Measurements from ENCODE around the gene SSR3.
A peak's percentile ranks its signal among the peaks of the same experiment; 100 is the strongest.

The SSR3 gene

GRCh38 chr3:156559321-156559720 is 4.4 kb upstream of the SSR3 start:
- no peaks in the 10 kb centered on the region for H3K9me3 ChIP-seq
- in situ Hi-C loops (cut with MboI; ENCODE audit: low sequenced_read_pairs) = no loop called here

GRCh38 chr3:156558389-156558788 is 3.5 kb upstream of the SSR3 start:
- in situ Hi-C loops (cut with MboI; ENCODE audit: low sequenced_read_pairs) = no loop called here
- no peak for DNase-seq (ENCODE audit: low spot score in 2 of 2)

More at GRCh38 chr3:156559321-156559720, 4.4 kb upstream of the SSR3 start:
- no peak overlapping the region for H3K4me3 ChIP-seq
- H3K4me1 ChIP-seq = peaks cover 10% of the 10 kb centered on the region
- H3K36me3 ChIP-seq (replicated peaks) = no peaks in the 10 kb centered on the region
- no peak for DNase-seq (ENCODE audit: low spot score in 2 of 2)
- no peaks in the 10 kb centered on the region for H3K27me3 ChIP-seq (ENCODE audit: low read depth)

GRCh38 chr3:156554515-156554841 is 439 bp downstream of the SSR3 start:
- in situ Hi-C loops (cut with MboI; ENCODE audit: low sequenced_read_pairs) = no loop called here

More at GRCh38 chr3:156558389-156558788, 3.5 kb upstream of the SSR3 start:
- Histone ChIP-seq H3K9me3 (no peaks in the 10 kb centered on the region), H3K36me3 (replicated peaks) (no peaks in the 10 kb centered on the region), H3K27me3 (ENCODE audit: low read depth) (no peaks in the 10 kb centered on the region), H3K4me3 (no peak overlapping the region), H3K4me1 (peaks cover 13% of the 10 kb centered on the region)

GRCh38 chr3:156553705-156554356 is 1.1 kb downstream of the SSR3 start:
- in situ Hi-C loops (cut with MboI; ENCODE audit: low sequenced_read_pairs) = no loop called here
- peaks cover 13% of the 10 kb centered on the region for H3K4me1 ChIP-seq
- peaks cover 38% of the 10 kb centered on the region for H3K36me3 ChIP-seq (replicated peaks)
- H3K27me3 ChIP-seq (ENCODE audit: low read depth) = no peaks in the 10 kb centered on the region
- no peaks in the 10 kb centered on the region for H3K9me3 ChIP-seq
- DNase-seq (ENCODE audit: low spot score in 2 of 2) = peak; percentile 18 to 21
- peak overlapping the region; percentile 91 for H3K4me3 ChIP-seq

More at GRCh38 chr3:156554515-156554841, 439 bp downstream of the SSR3 start:
- H3K9me3 ChIP-seq = no peaks in the 10 kb centered on the region
- H3K4me1 ChIP-seq = peaks cover 13% of the 10 kb centered on the region
- DNase-seq (ENCODE audit: low spot score in 2 of 2) = no peak
- peaks cover 32% of the 10 kb centered on the region for H3K36me3 ChIP-seq (replicated peaks)
- H3K27me3 ChIP-seq (ENCODE audit: low read depth) = no peaks in the 10 kb centered on the region
- peak overlapping the region; percentile 91 for H3K4me3 ChIP-seq

- in situ Hi-C loops (cut with MboI; ENCODE audit: low sequenced_read_pairs) = no loop called here
- DNase-seq (ENCODE audit: low spot score in 2 of 2) = no peak
- Histone ChIP-seq H3K9me3 (no peaks in the 10 kb centered on the region), H3K27me3 (ENCODE audit: low read depth) (no peaks in the 10 kb centered on the region), H3K4me3 (peak overlapping the region; percentile 91), H3K36me3 (replicated peaks) (peaks cover 46% of the 10 kb centered on the region), H3K4me1 (peaks cover 13% of the 10 kb centered on the region)
Measured at GRCh38 chr3:156552973-156553372, 1.9 kb downstream of the SSR3 start.

GRCh38 chr3:156551746-156552145 is 3.2 kb downstream of the SSR3 start:
- in situ Hi-C loops (cut with MboI; ENCODE audit: low sequenced_read_pairs) = no loop called here
- Histone ChIP-seq H3K27me3 (ENCODE audit: low read depth) (no peaks in the 10 kb centered on the region), H3K4me3 (no peak overlapping the region), H3K36me3 (replicated peaks) (peaks cover 58% of the 10 kb centered on the region), H3K9me3 (no peaks in the 10 kb centered on the region), H3K4me1 (peaks cover 11% of the 10 kb centered on the region)
- no peak for DNase-seq (ENCODE audit: low spot score in 2 of 2)

- in situ Hi-C loops (cut with MboI; ENCODE audit: low sequenced_read_pairs) = no loop called here
- DNase-seq (ENCODE audit: low spot score in 2 of 2) = no peak
- peaks cover 63% of the 10 kb centered on the region for H3K36me3 ChIP-seq (replicated peaks)
- peaks cover 11% of the 10 kb centered on the region for H3K4me1 ChIP-seq
- H3K27me3 ChIP-seq (ENCODE audit: low read depth) = no peaks in the 10 kb centered on the region
- no peaks in the 10 kb centered on the region for H3K9me3 ChIP-seq
- no peak overlapping the region for H3K4me3 ChIP-seq
Measured at GRCh38 chr3:156551261-156551660, 3.7 kb downstream of the SSR3 start.

- Histone ChIP-seq H3K4me1 (peaks cover 11% of the 10 kb centered on the region), H3K4me3 (no peak overlapping the region), H3K27me3 (ENCODE audit: low read depth) (no peaks in the 10 kb centered on the region), H3K36me3 (replicated peaks) (peaks cover 84% of the 10 kb centered on the region), H3K9me3 (no peaks in the 10 kb centered on the region)
- DNase-seq (ENCODE audit: low spot score in 2 of 2) = no peak
- in situ Hi-C loops (cut with MboI; ENCODE audit: low sequenced_read_pairs) = loop anchor here (25.0 kb wide), 1 partner anchor 538 kb away; no protein-coding TSS in a partner anchor
Measured at GRCh38 chr3:156548902-156549301, 6.0 kb downstream of the SSR3 start.

- Histone ChIP-seq H3K4me3 (no peak overlapping the region), H3K27me3 (ENCODE audit: low read depth) (no peaks in the 10 kb centered on the region), H3K9me3 (no peaks in the 10 kb centered on the region), H3K4me1 (peaks cover 10% of the 10 kb centered on the region), H3K36me3 (replicated peaks) (peaks cover 90% of the 10 kb centered on the region)
- no peak for DNase-seq (ENCODE audit: low spot score in 2 of 2)
- in situ Hi-C loops (cut with MboI; ENCODE audit: low sequenced_read_pairs) = loop anchor here (25.0 kb wide), 1 partner anchor 539 kb away; no protein-coding TSS in a partner anchor
Measured at GRCh38 chr3:156548041-156548687, 6.8 kb downstream of the SSR3 start.

GRCh38 chr3:156547637-156548036 is 7.3 kb downstream of the SSR3 start:
- Histone ChIP-seq H3K36me3 (replicated peaks) (peaks cover 92% of the 10 kb centered on the region), H3K4me1 (peaks cover 7% of the 10 kb centered on the region; the same call in 1 of the 2 replicates), H3K9me3 (no peaks in the 10 kb centered on the region), H3K27me3 (ENCODE audit: low read depth) (no peaks in the 10 kb centered on the region), H3K4me3 (no peak overlapping the region)
- DNase-seq (ENCODE audit: low spot score in 2 of 2) = no peak
- in situ Hi-C loops (cut with MboI; ENCODE audit: low sequenced_read_pairs) = loop anchor here (25.0 kb wide), 1 partner anchor 540 kb away; no protein-coding TSS in a partner anchor

GRCh38 chr3:156543043-156543555 is 11.8 kb downstream of the SSR3 start:
- DNase-seq (ENCODE audit: low spot score in 2 of 2) = no peak
- no peaks in the 10 kb centered on the region for H3K27me3 ChIP-seq (ENCODE audit: low read depth)
- H3K36me3 ChIP-seq (replicated peaks) = peaks cover 77% of the 10 kb centered on the region
- H3K4me1 ChIP-seq = peaks cover 4% of the 10 kb centered on the region; the same call in 1 of the 2 replicates
- H3K4me3 ChIP-seq = no peak overlapping the region
- in situ Hi-C loops (cut with MboI; ENCODE audit: low sequenced_read_pairs) = loop anchor here (25.0 kb wide), 1 partner anchor 544 kb away; no protein-coding TSS in a partner anchor
- no peaks in the 10 kb centered on the region for H3K9me3 ChIP-seq

- Histone ChIP-seq H3K4me3 (no peak overlapping the region), H3K4me1 (peaks cover 4% of the 10 kb centered on the region; the same call in 1 of the 2 replicates), H3K27me3 (ENCODE audit: low read depth) (no peaks in the 10 kb centered on the region), H3K36me3 (replicated peaks) (peaks cover 69% of the 10 kb centered on the region), H3K9me3 (no peaks in the 10 kb centered on the region)
- in situ Hi-C loops (cut with MboI; ENCODE audit: low sequenced_read_pairs) = loop anchor here (25.0 kb wide), 1 partner anchor 545 kb away; no protein-coding TSS in a partner anchor
- DNase-seq (ENCODE audit: low spot score in 2 of 2) = no peak
Measured at GRCh38 chr3:156542101-156543042, 12.5 kb downstream of the SSR3 start.

GRCh38 chr3:156539802-156540201 is 15.1 kb downstream of the SSR3 start:
- in situ Hi-C loops (cut with MboI; ENCODE audit: low sequenced_read_pairs) = loop anchor here (25.0 kb wide), 1 partner anchor 547 kb away; no protein-coding TSS in a partner anchor
- H3K4me3 ChIP-seq = no peak overlapping the region
- H3K36me3 ChIP-seq (replicated peaks) = peaks cover 45% of the 10 kb centered on the region
- no peaks in the 10 kb centered on the region for H3K27me3 ChIP-seq (ENCODE audit: low read depth)
- peaks cover 4% of the 10 kb centered on the region; the same call in 1 of the 2 replicates for H3K4me1 ChIP-seq
- H3K9me3 ChIP-seq = no peaks in the 10 kb centered on the region
- no peak for DNase-seq (ENCODE audit: low spot score in 2 of 2)
